Measurements from ENCODE around the gene UBASH3A.

DNA sequence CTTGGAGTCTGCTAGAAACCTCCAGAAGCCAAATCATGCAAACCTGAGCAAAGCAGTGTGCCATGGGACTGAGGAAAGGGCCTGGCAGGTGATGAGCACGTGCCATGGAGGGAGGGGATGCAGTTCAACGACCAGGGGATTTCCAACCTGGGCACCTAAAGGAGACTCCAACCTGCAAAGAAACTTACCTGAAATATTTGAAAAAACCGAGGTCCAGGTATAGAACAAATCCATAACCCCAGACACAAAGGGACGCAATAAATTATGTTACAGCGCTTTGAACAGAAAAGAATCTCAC is 8.9 kb downstream of the UBASH3A start:
- TF ChIP-seq CEBPB (IDR thresholded peaks at IDR 0.05) (no peak), FOXM1 (IDR thresholded peaks at IDR 0.05; ENCODE audit: borderline replicate concordance, low read depth) (no peak), YY1 (IDR thresholded peaks at IDR 0.05; ENCODE audit: low read depth) (no peak), EP300 (IDR thresholded peaks at IDR 0.05; ENCODE audit: borderline replicate concordance) (no peak), TEAD4 (IDR thresholded peaks at IDR 0.05) (no peak), ZBTB7A (IDR thresholded peaks at IDR 0.05; ENCODE audit: low read depth) (no peak), TCF12 (IDR thresholded peaks at IDR 0.05; ENCODE audit: low read depth) (no peak), NFIC (IDR thresholded peaks at IDR 0.05) (no peak), CREB1 (IDR thresholded peaks at IDR 0.05; ENCODE audit: low read depth) (no peak), RAD21 (IDR thresholded peaks at IDR 0.05; ENCODE audit: low read depth) (no peak), MAX (IDR thresholded peaks at IDR 0.05) (no peak)
- TF ChIP-seq, protein P1, sequence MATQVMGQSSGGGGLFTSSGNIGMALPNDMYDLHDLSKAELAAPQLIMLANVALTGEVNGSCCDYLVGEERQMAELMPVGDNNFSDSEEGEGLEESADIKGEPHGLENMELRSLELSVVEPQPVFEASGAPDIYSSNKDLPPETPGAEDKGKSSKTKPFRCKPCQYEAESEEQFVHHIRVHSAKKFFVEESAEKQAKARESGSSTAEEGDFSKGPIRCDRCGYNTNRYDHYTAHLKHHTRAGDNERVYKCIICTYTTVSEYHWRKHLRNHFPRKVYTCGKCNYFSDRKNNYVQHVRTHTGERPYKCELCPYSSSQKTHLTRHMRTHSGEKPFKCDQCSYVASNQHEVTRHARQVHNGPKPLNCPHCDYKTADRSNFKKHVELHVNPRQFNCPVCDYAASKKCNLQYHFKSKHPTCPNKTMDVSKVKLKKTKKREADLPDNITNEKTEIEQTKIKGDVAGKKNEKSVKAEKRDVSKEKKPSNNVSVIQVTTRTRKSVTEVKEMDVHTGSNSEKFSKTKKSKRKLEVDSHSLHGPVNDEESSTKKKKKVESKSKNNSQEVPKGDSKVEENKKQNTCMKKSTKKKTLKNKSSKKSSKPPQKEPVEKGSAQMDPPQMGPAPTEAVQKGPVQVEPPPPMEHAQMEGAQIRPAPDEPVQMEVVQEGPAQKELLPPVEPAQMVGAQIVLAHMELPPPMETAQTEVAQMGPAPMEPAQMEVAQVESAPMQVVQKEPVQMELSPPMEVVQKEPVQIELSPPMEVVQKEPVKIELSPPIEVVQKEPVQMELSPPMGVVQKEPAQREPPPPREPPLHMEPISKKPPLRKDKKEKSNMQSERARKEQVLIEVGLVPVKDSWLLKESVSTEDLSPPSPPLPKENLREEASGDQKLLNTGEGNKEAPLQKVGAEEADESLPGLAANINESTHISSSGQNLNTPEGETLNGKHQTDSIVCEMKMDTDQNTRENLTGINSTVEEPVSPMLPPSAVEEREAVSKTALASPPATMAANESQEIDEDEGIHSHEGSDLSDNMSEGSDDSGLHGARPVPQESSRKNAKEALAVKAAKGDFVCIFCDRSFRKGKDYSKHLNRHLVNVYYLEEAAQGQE (IDR thresholded peaks at IDR 0.05; ENCODE audit: low read depth): no peak
